Astrocyte (in vitro differentiated cells and primary cell): ENCODE data around the gene CARD11. TPM values are rescaled to one million over a fixed set of nuclear protein-coding genes. Genes with fewer than 3 reads are reported as not detected.

Source experiments
- DNase-seq: peaks from one replicate; pipeline ENCODE4 v3.0.0-alpha.2; 2010; ENCODE audit warnings: low read depth
- FAIRE-seq: peaks from 2 replicates; lab custom pipeline; 2011; peaks lifted over from hg19 to GRCh38; lab: Jason Lieb, UNC
- H2AFZ ChIP-seq: 2 replicates; pipeline ENCODE4 v1.6.0; 2012; ENCODE audit warnings: low read depth, low read length, inconsistent platforms
- H3K27ac ChIP-seq: 2 replicates; pipeline ENCODE4 v1.5.1; 2011; ENCODE audit warnings: low read depth, low read length, inconsistent platforms
- H3K27me3 ChIP-seq: 2 replicates; pipeline ENCODE4 v1.6.0; 2011; ENCODE audit warnings: low read length, inconsistent platforms; ENCODE audit not compliant: insufficient read depth
- H3K36me3 ChIP-seq: 2 replicates; pipeline ENCODE4 v1.5.1; 2011; ENCODE audit warnings: low read length, inconsistent platforms; ENCODE audit not compliant: insufficient read depth
- H3K4me1 ChIP-seq: 2 replicates; pipeline ENCODE4 v1.5.1; 2011; ENCODE audit warnings: low read length, inconsistent platforms; ENCODE audit not compliant: insufficient read depth
- H3K4me2 ChIP-seq: 2 replicates; pipeline ENCODE4 v1.6.0; 2012; ENCODE audit warnings: low read length, inconsistent platforms
- H3K4me3 ChIP-seq: 2 replicates; pipeline ENCODE4 v1.5.1; 2011; ENCODE audit warnings: low read depth, mild to moderate bottlenecking, low read length, inconsistent platforms; ENCODE audit not compliant: insufficient read depth
- H3K79me2 ChIP-seq: 2 replicates; pipeline ENCODE4 v1.6.0; 2012; ENCODE audit warnings: mild to moderate bottlenecking, low read length, inconsistent platforms; ENCODE audit not compliant: insufficient read depth
- H3K9ac ChIP-seq: 2 replicates; pipeline ENCODE4 v1.6.0; 2012; ENCODE audit warnings: mild to moderate bottlenecking, low read length, inconsistent platforms
- H3K9me3 ChIP-seq: 2 replicates; pipeline ENCODE4 v1.5.1; 2012; ENCODE audit warnings: low read depth, mild to moderate bottlenecking, low read length, inconsistent platforms; ENCODE audit not compliant: insufficient read depth
- H4K20me1 ChIP-seq: 2 replicates; pipeline ENCODE4 v1.6.0; 2012; ENCODE audit warnings: low read length, inconsistent platforms; ENCODE audit not compliant: insufficient read depth
- H3K27ac Mint-ChIP-seq: one replicate; pipeline ENCODE4 v1.8.0; 2021; ENCODE audit warnings: mild to moderate bottlenecking, mixed read lengths; ENCODE audit not compliant: unreplicated experiment
- H3K27me3 Mint-ChIP-seq: one replicate; pipeline ENCODE4 v1.8.0; 2021; ENCODE audit warnings: low read depth, mixed read lengths; ENCODE audit not compliant: unreplicated experiment
- H3K36me3 Mint-ChIP-seq: one replicate; pipeline ENCODE4 v1.8.0; 2021; ENCODE audit warnings: low read depth, mixed read lengths; ENCODE audit not compliant: unreplicated experiment
- H3K4me1 Mint-ChIP-seq: one replicate; pipeline ENCODE4 v1.8.0; 2021; ENCODE audit warnings: low read depth, mixed read lengths; ENCODE audit not compliant: unreplicated experiment
- H3K4me3 Mint-ChIP-seq: one replicate; pipeline ENCODE4 v1.8.0; 2021; ENCODE audit warnings: mild to moderate bottlenecking, moderate library complexity, mixed read lengths; ENCODE audit not compliant: unreplicated experiment
- H3K9me3 Mint-ChIP-seq: one replicate; pipeline ENCODE4 v1.8.0; 2021; ENCODE audit warnings: mild to moderate bottlenecking, mixed read lengths; ENCODE audit not compliant: unreplicated experiment
- EZH2 ChIP-seq: IDR thresholded peaks from 2 replicates; pipeline ENCODE4 v1.6.1; 2012; ENCODE audit warnings: mild to moderate bottlenecking, low read length, inconsistent platforms; ENCODE audit not compliant: insufficient read depth
- total RNA-seq: library from RNA; stranded (reverse); gene quantifications from 2 replicates; pipeline ENCODE4 v1.2.1, GENCODE V29; 2021
- TF ChIP-seq, protein P1 (sequence below): IDR thresholded peaks from 2 replicates; pipeline ENCODE4 v1.5.1; 2011; ENCODE audit warnings: low read depth, mild to moderate bottlenecking, inconsistent platforms, low read length, moderate library complexity; ENCODE audit not compliant: insufficient read depth

The CARD11 gene
- total RNA-seq, 1 donor from 2014 or later = 9.5 TPM

- Histone ChIP-seq H2AFZ (no peak overlapping the region), H3K4me3 (no peak overlapping the region), H3K4me1 (peaks cover under 1% of the 10 kb centered on the region), H3K79me2 (no peaks in the 10 kb centered on the region), H3K9ac (no peak overlapping the region), H3K27ac (no peak overlapping the region), H4K20me1 (no peaks in the 10 kb centered on the region), H3K4me2 (no peak overlapping the region), H3K9me3 (no peaks in the 10 kb centered on the region), H3K36me3 (no peaks in the 10 kb centered on the region), H3K27me3 (no peaks in the 10 kb centered on the region)
- Mint-ChIP-seq H3K4me3 (no peak overlapping the region), H3K27ac (no peak overlapping the region), H3K9me3 (no peaks in the 10 kb centered on the region), H3K27me3 (peaks cover 2% of the 10 kb centered on the region), H3K36me3 (peaks cover 3% of the 10 kb centered on the region), H3K4me1 (peaks cover 4% of the 10 kb centered on the region)
- DNase-seq = no peak
- no peak for FAIRE-seq
- TF ChIP-seq EZH2 = peak; percentile 10
- TF ChIP-seq, protein P1, sequence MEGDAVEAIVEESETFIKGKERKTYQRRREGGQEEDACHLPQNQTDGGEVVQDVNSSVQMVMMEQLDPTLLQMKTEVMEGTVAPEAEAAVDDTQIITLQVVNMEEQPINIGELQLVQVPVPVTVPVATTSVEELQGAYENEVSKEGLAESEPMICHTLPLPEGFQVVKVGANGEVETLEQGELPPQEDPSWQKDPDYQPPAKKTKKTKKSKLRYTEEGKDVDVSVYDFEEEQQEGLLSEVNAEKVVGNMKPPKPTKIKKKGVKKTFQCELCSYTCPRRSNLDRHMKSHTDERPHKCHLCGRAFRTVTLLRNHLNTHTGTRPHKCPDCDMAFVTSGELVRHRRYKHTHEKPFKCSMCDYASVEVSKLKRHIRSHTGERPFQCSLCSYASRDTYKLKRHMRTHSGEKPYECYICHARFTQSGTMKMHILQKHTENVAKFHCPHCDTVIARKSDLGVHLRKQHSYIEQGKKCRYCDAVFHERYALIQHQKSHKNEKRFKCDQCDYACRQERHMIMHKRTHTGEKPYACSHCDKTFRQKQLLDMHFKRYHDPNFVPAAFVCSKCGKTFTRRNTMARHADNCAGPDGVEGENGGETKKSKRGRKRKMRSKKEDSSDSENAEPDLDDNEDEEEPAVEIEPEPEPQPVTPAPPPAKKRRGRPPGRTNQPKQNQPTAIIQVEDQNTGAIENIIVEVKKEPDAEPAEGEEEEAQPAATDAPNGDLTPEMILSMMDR = no peak
Measured at GRCh38 chr7:2928613-2929311, 114.9 kb downstream of the CARD11 start.

DNA sequence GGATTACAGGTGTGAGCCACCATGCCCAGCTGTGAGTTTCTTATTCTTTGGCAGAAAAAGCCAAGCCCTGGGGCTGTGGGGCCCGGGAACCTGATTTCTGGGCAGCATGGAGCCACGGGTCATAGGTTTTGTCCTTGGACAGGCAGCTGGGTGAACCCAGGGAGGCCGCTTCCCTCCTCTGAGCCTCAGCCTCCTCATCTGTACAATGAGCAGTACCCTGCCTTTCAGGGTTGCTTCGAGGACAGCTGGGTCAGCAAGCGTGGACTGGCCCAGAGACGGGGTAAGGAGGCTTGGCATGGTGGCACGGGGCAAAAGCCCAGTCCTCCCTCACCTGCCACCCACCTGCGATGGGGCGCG, 115.4 kb downstream of the CARD11 start:
- no peaks in the 10 kb centered on the region for H3K4me1 Mint-ChIP-seq
- H2AFZ ChIP-seq = no peak overlapping the region
- no peaks in the 10 kb centered on the region for H3K36me3 ChIP-seq
- H3K36me3 Mint-ChIP-seq = peaks cover 3% of the 10 kb centered on the region
- FAIRE-seq (no peak), DNase-seq (no peak)
- no peaks in the 10 kb centered on the region for H3K4me1 ChIP-seq
- H3K79me2 ChIP-seq = no peaks in the 10 kb centered on the region
- peaks cover 2% of the 10 kb centered on the region for H3K27me3 Mint-ChIP-seq
- H3K4me2 ChIP-seq = no peak overlapping the region
- H3K27ac Mint-ChIP-seq = no peak overlapping the region
- no peak overlapping the region for H3K4me3 ChIP-seq
- no peaks in the 10 kb centered on the region for H3K27me3 ChIP-seq
- H3K9me3 ChIP-seq = no peaks in the 10 kb centered on the region
- no peaks in the 10 kb centered on the region for H4K20me1 ChIP-seq
- H3K9me3 Mint-ChIP-seq = no peaks in the 10 kb centered on the region
- no peak overlapping the region for H3K4me3 Mint-ChIP-seq
- H3K9ac ChIP-seq = no peak overlapping the region
- TF ChIP-seq, protein P1 = no peak
- TF ChIP-seq EZH2 = no peak
- H3K27ac ChIP-seq = no peak overlapping the region

- DNase-seq (no peak), FAIRE-seq (no peak)
- H3K27me3 Mint-ChIP-seq = peaks cover 2% of the 10 kb centered on the region
- no peak overlapping the region for H3K27ac Mint-ChIP-seq
- Histone ChIP-seq H3K4me3 (no peak overlapping the region), H3K79me2 (no peaks in the 10 kb centered on the region), H3K27ac (no peak overlapping the region), H3K4me1 (no peaks in the 10 kb centered on the region), H3K36me3 (no peaks in the 10 kb centered on the region), H3K27me3 (no peaks in the 10 kb centered on the region), H2AFZ (no peak overlapping the region), H3K4me2 (no peak overlapping the region), H4K20me1 (no peaks in the 10 kb centered on the region), H3K9me3 (no peaks in the 10 kb centered on the region), H3K9ac (no peak overlapping the region)
- H3K9me3 Mint-ChIP-seq = no peaks in the 10 kb centered on the region
- TF ChIP-seq, protein P1 = no peak
- no peak for TF ChIP-seq EZH2
- no peaks in the 10 kb centered on the region for H3K4me1 Mint-ChIP-seq
- H3K36me3 Mint-ChIP-seq = peaks cover 3% of the 10 kb centered on the region
- no peak overlapping the region for H3K4me3 Mint-ChIP-seq
Measured at GRCh38 chr7:2927592-2927991, 116.1 kb downstream of the CARD11 start.
